Measurements from ENCODE around the gene ARHGAP12. TPM values are rescaled to one million over a fixed set of nuclear protein-coding genes. Genes with fewer than 3 reads are reported as not detected.

ARHGAP12 gene
- polyA plus RNA-seq, 1 donor: 47.2 TPM

- Histone ChIP-seq H3K9me3 (ENCODE audit: control insufficient read depth, low read depth, low read length) (no peaks in the 10 kb centered on the region), H3K27me3 (ENCODE audit: control insufficient read depth, insufficient read depth, low read length) (no peaks in the 10 kb centered on the region), H3K36me3 (ENCODE audit: control insufficient read depth, insufficient read depth, low read length) (no peaks in the 10 kb centered on the region), H3K27ac (ENCODE audit: low read length) (no peak overlapping the region), H3K4me1 (ENCODE audit: control insufficient read depth, insufficient read depth, low read length) (peaks cover 4% of the 10 kb centered on the region), H3K4me3 (ENCODE audit: low read length) (no peak overlapping the region)
- DNase-seq: no peak
- WGBS (ENCODE audit: insufficient coverage, low lambda C conversion rate): 80% methylated on average over 1 of the region's 2 CpGs
Observed at GRCh38 chr10:31884386-31884785, 44.2 kb downstream of the ARHGAP12 start.

- H3K27ac ChIP-seq (ENCODE audit: low read length): peak overlapping the region; percentile 70
- WGBS (ENCODE audit: insufficient coverage, low lambda C conversion rate): 100% methylated on average over 1 of the region's 3 CpGs
Observed at GRCh38 chr10:31883397-31883796, 45.2 kb downstream of the ARHGAP12 start.

GRCh38 chr10:31878486-31878885, 50.1 kb downstream of the ARHGAP12 start:
- Histone ChIP-seq H3K36me3 (ENCODE audit: control insufficient read depth, insufficient read depth, low read length) (no peaks in the 10 kb centered on the region), H3K27ac (ENCODE audit: low read length) (no peak overlapping the region), H3K4me3 (ENCODE audit: low read length) (no peak overlapping the region), H3K9me3 (ENCODE audit: control insufficient read depth, low read depth, low read length) (no peaks in the 10 kb centered on the region), H3K27me3 (ENCODE audit: control insufficient read depth, insufficient read depth, low read length) (no peaks in the 10 kb centered on the region), H3K4me1 (ENCODE audit: control insufficient read depth, insufficient read depth, low read length) (peaks cover 6% of the 10 kb centered on the region)
- no peak for DNase-seq

More at GRCh38 chr10:31883397-31883796, 45.2 kb downstream of the ARHGAP12 start:
- peak in 1 of 2 donors; percentile 39 for DNase-seq
- H3K9me3 ChIP-seq (ENCODE audit: control insufficient read depth, low read depth, low read length): no peaks in the 10 kb centered on the region
- no peak overlapping the region for H3K4me3 ChIP-seq (ENCODE audit: low read length)
- no peaks in the 10 kb centered on the region for H3K27me3 ChIP-seq (ENCODE audit: control insufficient read depth, insufficient read depth, low read length)
- H3K36me3 ChIP-seq (ENCODE audit: control insufficient read depth, insufficient read depth, low read length): no peaks in the 10 kb centered on the region
- H3K4me1 ChIP-seq (ENCODE audit: control insufficient read depth, insufficient read depth, low read length): peaks cover 7% of the 10 kb centered on the region

DNA sequence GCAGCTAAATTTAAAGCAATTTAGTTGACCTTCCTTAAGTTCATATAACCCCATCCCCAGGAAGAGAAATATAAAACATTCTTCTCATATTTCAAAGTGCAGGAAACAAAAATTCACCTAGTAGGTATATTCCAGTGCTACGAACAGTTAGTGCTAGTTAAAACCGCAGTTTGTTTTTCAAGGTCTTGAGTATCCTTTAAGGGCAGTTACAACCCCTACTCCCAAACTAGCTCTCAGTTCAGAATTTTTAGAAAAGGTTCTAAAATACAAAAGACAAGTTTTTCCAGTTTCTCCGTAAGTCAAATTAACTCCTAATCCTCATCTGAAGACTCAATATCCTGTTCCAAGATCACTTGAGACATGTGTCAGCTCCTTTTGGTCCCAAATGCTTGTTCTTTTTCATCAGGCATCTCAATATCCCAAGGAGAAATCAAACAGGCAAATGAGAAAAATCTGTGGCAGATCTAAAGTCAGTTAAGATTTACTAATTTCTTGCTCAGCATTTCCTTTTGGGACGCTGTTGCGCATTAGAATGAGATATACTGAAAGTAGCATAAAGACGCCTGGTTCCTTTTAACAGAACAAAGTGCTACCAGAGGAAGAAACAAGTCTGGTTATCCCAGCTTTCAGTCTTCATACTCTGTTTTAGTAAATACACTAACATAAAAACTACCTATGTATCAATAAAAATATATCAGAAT, 51.8 kb downstream of the ARHGAP12 start:
- H3K4me3 ChIP-seq (ENCODE audit: low read length): no peak overlapping the region
- H3K27me3 ChIP-seq (ENCODE audit: control insufficient read depth, insufficient read depth, low read length): no peaks in the 10 kb centered on the region
- H3K4me1 ChIP-seq (ENCODE audit: control insufficient read depth, insufficient read depth, low read length): peaks cover 7% of the 10 kb centered on the region
- no peaks in the 10 kb centered on the region for H3K36me3 ChIP-seq (ENCODE audit: control insufficient read depth, insufficient read depth, low read length)
- no peak overlapping the region for H3K27ac ChIP-seq (ENCODE audit: low read length)
- DNase-seq: no peak
- H3K9me3 ChIP-seq (ENCODE audit: control insufficient read depth, low read depth, low read length): no peaks in the 10 kb centered on the region
- WGBS (ENCODE audit: insufficient coverage, low lambda C conversion rate): 92% methylated on average over 3 of the region's 6 CpGs

DNA sequence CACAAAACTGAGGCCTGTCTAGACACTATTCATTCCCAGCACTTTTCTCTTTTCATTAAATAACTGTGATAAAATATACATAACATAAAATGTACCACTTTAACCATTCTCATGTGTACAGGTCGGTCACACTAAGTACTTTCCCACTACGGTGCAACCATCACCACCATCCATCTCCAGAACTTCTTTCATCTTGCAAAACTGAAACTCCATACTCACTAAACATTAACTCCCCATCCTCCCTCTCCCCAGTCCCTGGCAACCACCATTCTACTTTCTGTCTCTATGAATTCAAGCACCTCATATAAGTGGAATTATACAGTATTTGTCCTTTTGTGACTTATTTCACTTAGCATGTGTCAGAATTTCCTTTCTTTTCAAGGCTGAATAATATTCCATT, 53.0 kb downstream of the ARHGAP12 start:
- WGBS (ENCODE audit: insufficient coverage, low lambda C conversion rate): 93% methylated on average over 2 of the region's 2 CpGs
- H3K9me3 ChIP-seq (ENCODE audit: control insufficient read depth, low read depth, low read length): no peaks in the 10 kb centered on the region
- H3K27ac ChIP-seq (ENCODE audit: low read length): no peak overlapping the region
- H3K36me3 ChIP-seq (ENCODE audit: control insufficient read depth, insufficient read depth, low read length): no peaks in the 10 kb centered on the region
- no peak overlapping the region for H3K4me3 ChIP-seq (ENCODE audit: low read length)
- peaks cover 9% of the 10 kb centered on the region for H3K4me1 ChIP-seq (ENCODE audit: control insufficient read depth, insufficient read depth, low read length)
- no peaks in the 10 kb centered on the region for H3K27me3 ChIP-seq (ENCODE audit: control insufficient read depth, insufficient read depth, low read length)
- DNase-seq: no peak

GRCh38 chr10:31873724-31874123, 54.9 kb downstream of the ARHGAP12 start:
- no peak for DNase-seq
- H3K27me3 ChIP-seq (ENCODE audit: control insufficient read depth, insufficient read depth, low read length): no peaks in the 10 kb centered on the region
- no peaks in the 10 kb centered on the region for H3K9me3 ChIP-seq (ENCODE audit: control insufficient read depth, low read depth, low read length)
- no CpG with 5 or more reads among the region's 1 CpG for WGBS (ENCODE audit: insufficient coverage, low lambda C conversion rate)
- H3K4me3 ChIP-seq (ENCODE audit: low read length): no peak overlapping the region
- no peaks in the 10 kb centered on the region for H3K36me3 ChIP-seq (ENCODE audit: control insufficient read depth, insufficient read depth, low read length)
- H3K27ac ChIP-seq (ENCODE audit: low read length): no peak overlapping the region
- peaks cover 5% of the 10 kb centered on the region for H3K4me1 ChIP-seq (ENCODE audit: control insufficient read depth, insufficient read depth, low read length)

DNA sequence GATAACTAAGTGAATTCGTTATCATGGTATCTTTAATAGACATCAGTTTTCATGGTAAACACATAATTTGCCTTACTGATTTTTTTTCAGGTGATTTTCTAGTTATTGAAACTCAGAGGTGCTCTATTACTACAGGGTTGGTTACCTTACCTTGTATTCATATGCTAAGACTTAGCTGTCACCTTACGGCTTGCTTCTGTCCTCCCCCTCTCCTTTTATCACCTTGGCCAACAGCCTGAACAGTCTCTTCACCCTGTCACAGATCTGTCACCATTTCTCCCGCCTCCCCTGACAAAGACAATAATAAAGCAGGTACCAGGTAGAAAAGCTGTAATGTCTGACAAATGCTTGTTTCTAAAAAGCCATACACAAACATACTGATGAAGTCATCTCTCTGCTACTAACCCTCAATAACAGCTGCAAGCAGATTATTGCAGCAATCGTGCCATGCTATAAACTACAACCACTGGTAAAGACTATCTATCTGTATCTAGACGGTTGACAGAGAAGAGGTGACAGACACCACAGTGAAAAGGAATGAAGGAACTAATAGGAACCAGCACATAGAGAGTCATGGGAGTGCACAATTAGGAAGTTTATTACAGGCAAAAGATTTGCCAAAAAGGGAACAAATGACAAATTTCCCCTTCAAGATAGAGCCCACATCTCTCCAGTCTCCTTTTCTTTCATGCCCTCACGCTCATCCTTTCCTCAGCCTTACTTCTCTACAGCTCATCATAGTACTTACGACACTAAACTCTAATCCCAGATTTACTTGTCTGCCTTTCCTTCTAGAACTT, 57.2 kb downstream of the ARHGAP12 start:
- Histone ChIP-seq H3K4me1 (ENCODE audit: control insufficient read depth, insufficient read depth, low read length) (peaks cover 5% of the 10 kb centered on the region), H3K4me3 (ENCODE audit: low read length) (no peak overlapping the region), H3K27ac (ENCODE audit: low read length) (peak overlapping the region; percentile 30), H3K9me3 (ENCODE audit: control insufficient read depth, low read depth, low read length) (no peaks in the 10 kb centered on the region), H3K36me3 (ENCODE audit: control insufficient read depth, insufficient read depth, low read length) (no peaks in the 10 kb centered on the region), H3K27me3 (ENCODE audit: control insufficient read depth, insufficient read depth, low read length) (no peaks in the 10 kb centered on the region)
- 94% methylated on average over 3 of the region's 7 CpGs for WGBS (ENCODE audit: insufficient coverage, low lambda C conversion rate)
- DNase-seq: peak in 1 of 2 donors; percentile 44

GRCh38 chr10:31867646-31868045, 61.0 kb downstream of the ARHGAP12 start:
- H3K4me1 ChIP-seq (ENCODE audit: control insufficient read depth, insufficient read depth, low read length): peaks cover 16% of the 10 kb centered on the region
- H3K27ac ChIP-seq (ENCODE audit: low read length): no peak overlapping the region
- DNase-seq: no peak
- H3K27me3 ChIP-seq (ENCODE audit: control insufficient read depth, insufficient read depth, low read length): no peaks in the 10 kb centered on the region
- H3K9me3 ChIP-seq (ENCODE audit: control insufficient read depth, low read depth, low read length): no peaks in the 10 kb centered on the region
- H3K36me3 ChIP-seq (ENCODE audit: control insufficient read depth, insufficient read depth, low read length): no peaks in the 10 kb centered on the region
- no peak overlapping the region for H3K4me3 ChIP-seq (ENCODE audit: low read length)
- WGBS (ENCODE audit: insufficient coverage, low lambda C conversion rate): no CpG with 5 or more reads among the region's 3 CpGs

- H3K9me3 ChIP-seq (ENCODE audit: control insufficient read depth, low read depth, low read length): no peaks in the 10 kb centered on the region
- 100% methylated on average over 1 of the region's 4 CpGs for WGBS (ENCODE audit: insufficient coverage, low lambda C conversion rate)
- peaks cover 11% of the 10 kb centered on the region for H3K4me1 ChIP-seq (ENCODE audit: control insufficient read depth, insufficient read depth, low read length)
- peaks cover 2% of the 10 kb centered on the region for H3K36me3 ChIP-seq (ENCODE audit: control insufficient read depth, insufficient read depth, low read length)
- H3K27ac ChIP-seq (ENCODE audit: low read length): peak overlapping the region; percentile 16
- no peak for DNase-seq
- H3K27me3 ChIP-seq (ENCODE audit: control insufficient read depth, insufficient read depth, low read length): no peaks in the 10 kb centered on the region
- no peak overlapping the region for H3K4me3 ChIP-seq (ENCODE audit: low read length)
Observed at GRCh38 chr10:31866118-31866670, 62.4 kb downstream of the ARHGAP12 start.

GRCh38 chr10:31864834-31865518, 63.7 kb downstream of the ARHGAP12 start:
- Histone ChIP-seq H3K27ac (ENCODE audit: low read length) (peak overlapping the region; percentile 49), H3K27me3 (ENCODE audit: control insufficient read depth, insufficient read depth, low read length) (no peaks in the 10 kb centered on the region), H3K4me1 (ENCODE audit: control insufficient read depth, insufficient read depth, low read length) (peaks cover 11% of the 10 kb centered on the region), H3K9me3 (ENCODE audit: control insufficient read depth, low read depth, low read length) (no peaks in the 10 kb centered on the region), H3K4me3 (ENCODE audit: low read length) (no peak overlapping the region), H3K36me3 (ENCODE audit: control insufficient read depth, insufficient read depth, low read length) (peaks cover 14% of the 10 kb centered on the region)
- 14% methylated on average over 5 of the region's 5 CpGs for WGBS (ENCODE audit: insufficient coverage, low lambda C conversion rate)
- peak in 1 of 2 donors; percentile 65 for DNase-seq
